GM23338 (cell line): Measurements from ENCODE around the gene ATP1B4. TPM values are rescaled to one million over a fixed set of nuclear protein-coding genes. Genes with fewer than 3 reads are reported as not detected.

ENCODE experiments used
- ATAC-seq: fragments of 200-7000 bp; cut with Tn5 transposase; 3 replicates; pipeline ENCODE4 v1.9.1; 2020
- DNase-seq: peaks from one replicate; pipeline ENCODE4 v3.0.0-alpha.2; 2015; ENCODE audit warnings: low spot score
- H2AFZ ChIP-seq: fragments of 200-600 bp; sonication (generic); 2 replicates; pipeline ENCODE4 v1.8.0; 2016; ENCODE audit warnings: antibody characterized with exemption, mild to moderate bottlenecking, moderate library complexity
- H3F3A ChIP-seq: fragments of 200-600 bp; sonication (generic); replicated peaks from 2 replicates; pipeline ENCODE4 v1.8.0; 2017; ENCODE audit warnings: antibody characterized with exemption, mixed run types, low read depth
- H3K27ac ChIP-seq: fragments of 200-600 bp; sonication (generic); 2 replicates; pipeline ENCODE4 v1.6.1; 2016; ENCODE audit warnings: low read depth
- H3K27me3 ChIP-seq: fragments of 200-600 bp; sonication (generic); 2 replicates; pipeline ENCODE4 v1.8.0; 2016; ENCODE audit warnings: mild to moderate bottlenecking, mixed run types, moderate library complexity; ENCODE audit not compliant: insufficient read depth
- H3K36me3 ChIP-seq: fragments of 200-600 bp; sonication (generic); 2 replicates; pipeline ENCODE4 v1.8.0; 2016; ENCODE audit warnings: mild to moderate bottlenecking; ENCODE audit not compliant: insufficient read depth
- H3K4me1 ChIP-seq: fragments of 200-600 bp; sonication (generic); 2 replicates; pipeline ENCODE4 v1.8.0; 2016; ENCODE audit warnings: mild to moderate bottlenecking, moderate library complexity; ENCODE audit not compliant: insufficient read depth
- H3K4me2 ChIP-seq: fragments of 200-600 bp; sonication (generic); 2 replicates; pipeline ENCODE4 v1.7.1; 2017; ENCODE audit warnings: mixed run types
- H3K4me3 ChIP-seq: fragments of 200-600 bp; sonication (generic); 2 replicates; pipeline ENCODE4 v1.6.1; 2016; ENCODE audit warnings: mixed run types
- H3K79me2 ChIP-seq: fragments of 200-600 bp; sonication (generic); replicated peaks from 2 replicates; pipeline ENCODE4 v1.8.0; 2017; ENCODE audit warnings: mild to moderate bottlenecking; ENCODE audit not compliant: insufficient read depth
- H3K9me2 ChIP-seq: fragments of 200-600 bp; sonication (generic); 2 replicates; pipeline ENCODE4 v1.8.0; 2017; ENCODE audit not compliant: insufficient read depth
- H4K20me1 ChIP-seq: fragments of 200-600 bp; sonication (generic); replicated peaks from 2 replicates; pipeline ENCODE4 v1.8.0; 2017; ENCODE audit warnings: mild to moderate bottlenecking; ENCODE audit not compliant: insufficient read depth
- H3K27ac Mint-ChIP-seq: 2 replicates; pipeline ENCODE4 v1.8.0; 2020; ENCODE audit warnings: inconsistent platforms, mild to moderate bottlenecking, moderate library complexity, mixed read lengths
- H3K27me3 Mint-ChIP-seq: 3 replicates; pipeline ENCODE4 v1.8.0; 2022; ENCODE audit warnings: low read depth, mild to moderate bottlenecking, moderate library complexity, mixed read lengths, inconsistent platforms; ENCODE audit not compliant: insufficient read depth, poor library complexity
- H3K36me3 Mint-ChIP-seq: 3 replicates; pipeline ENCODE4 v1.8.0; 2021; ENCODE audit warnings: low read depth, mild to moderate bottlenecking, inconsistent platforms, moderate library complexity, mixed read lengths
- H3K4me1 Mint-ChIP-seq: 3 replicates; pipeline ENCODE4 v1.8.0; 2020; ENCODE audit warnings: mild to moderate bottlenecking, inconsistent platforms, mixed read lengths
- H3K4me3 Mint-ChIP-seq: 3 replicates; pipeline ENCODE4 v1.8.0; 2021; ENCODE audit warnings: moderate library complexity, mild to moderate bottlenecking, inconsistent platforms, mixed read lengths
- H3K9me3 Mint-ChIP-seq: 3 replicates; pipeline ENCODE4 v1.8.0; 2020; ENCODE audit warnings: moderate library complexity, mild to moderate bottlenecking, inconsistent platforms, mixed read lengths
- ETS1 ChIP-seq: IDR thresholded peaks from 2 replicates; pipeline ENCODE4 v1.6.1; 2016; ENCODE audit warnings: antibody characterized with exemption
- EZH2phosphoT487 ChIP-seq: fragments of 200-600 bp; sonication (generic); IDR thresholded peaks from one replicate; pipeline ENCODE4 v1.8.1; 2018; ENCODE audit warnings: antibody characterized with exemption; ENCODE audit not compliant: unreplicated experiment
- JUNB ChIP-seq: IDR thresholded peaks from one replicate; pipeline ENCODE4 v1.6.1; 2016; ENCODE audit warnings: antibody characterized with exemption; ENCODE audit not compliant: unreplicated experiment
- NANOG ChIP-seq: IDR thresholded peaks from 2 replicates; pipeline ENCODE4 v1.6.1; 2016; ENCODE audit warnings: antibody characterized with exemption, borderline replicate concordance
- POLR2AphosphoS5 ChIP-seq: IDR thresholded peaks from 2 replicates; pipeline ENCODE4 v1.6.1; 2016; ENCODE audit warnings: antibody characterized with exemption, low read depth
- REST ChIP-seq: IDR thresholded peaks from one replicate; pipeline ENCODE4 v1.6.1; 2018; ENCODE audit warnings: antibody characterized with exemption; ENCODE audit not compliant: unreplicated experiment
- STAT1 ChIP-seq: IDR thresholded peaks from one replicate; pipeline ENCODE4 v1.6.1; 2016; ENCODE audit warnings: antibody characterized with exemption; ENCODE audit not compliant: unreplicated experiment
- ZNF331 ChIP-seq: fragments of 250-450 bp; sonication (Bioruptor Pico); IDR thresholded peaks from 2 replicates; pipeline ENCODE4 v1.5.0; 2020; ENCODE audit warnings: low read depth, mild to moderate bottlenecking, moderate library complexity
- ZNF462 ChIP-seq: fragments of 250-450 bp; sonication (Bioruptor Pico); IDR thresholded peaks from 2 replicates; pipeline ENCODE4 v1.5.0; 2020; ENCODE audit warnings: mild to moderate bottlenecking, moderate library complexity
- long read RNA-seq: library from polyadenylated mRNA; unstranded; transcript quantifications from one replicate; pipeline ENCODE4 v2.0.0, GENCODE V29; 2020; ENCODE audit not compliant: unreplicated experiment
- polyA plus RNA-seq: library from polyadenylated mRNA; unstranded; fragments of >200 nt; fragmentation: Nextera tagmentation; extraction: Ambion mirVana; gene quantifications from 2 replicates; pipeline ENCODE4 v1.2.1, GENCODE V29; 2016
- total RNA-seq: library from RNA; depleted of rRNA; stranded (reverse); fragments of >200 nt; shearing (Covaris generic); gene quantifications from 2 replicates; pipeline ENCODE4 v1.2.3, GENCODE V29; 2014; rRNA removed

Gene ATP1B4
- total RNA-seq: not detected in 2 replicates
- polyA plus RNA-seq: not detected in 2 replicates
- long read RNA-seq: 0 reads

GRCh38 chrX:120361764-120362305, at the start of gene ATP1B4:
Gene ATP1B4 (plus strand): TSS chrX:120362089. CDS start chrX:120362169, 80 bp downstream.
- H3K9me2 ChIP-seq: no peaks in the 10 kb centered on the region
- Mint-ChIP-seq H3K9me3 (no peaks in the 10 kb centered on the region), H3K4me1 (peaks cover 10% of the 10 kb centered on the region; the same call in 2 of the 3 replicates), H3K4me3 (no peak within 1 kb of the TSS), H3K27ac (no peak within 1 kb of the TSS), H3K36me3 (no peaks in the 10 kb centered on the region), H3K27me3 (peaks cover 2% of the 10 kb centered on the region)
- H3K79me2 ChIP-seq: no peaks in the 10 kb centered on the region
- no peak for ATAC-seq
- H4K20me1 ChIP-seq: no peaks in the 10 kb centered on the region
- peaks cover 11% of the 10 kb centered on the region for H3K4me1 ChIP-seq
- DNase-seq: no peak
- no peak within 1 kb of the TSS for H2AFZ ChIP-seq
- H3F3A ChIP-seq: no peaks in the 10 kb centered on the region
- no peak for TF ChIP-seq REST
- TF ChIP-seq NANOG: no peak
- TF ChIP-seq ETS1: no peak
- TF ChIP-seq EZH2phosphoT487: no peak
- no peak for TF ChIP-seq POLR2AphosphoS5
- no peak for TF ChIP-seq ZNF462
- no peak for TF ChIP-seq STAT1
- TF ChIP-seq ZNF331 (CRISPR knock-in tag): no peak
- no peak for TF ChIP-seq JUNB
- H3K27me3 ChIP-seq: no peaks in the 10 kb centered on the region
- no peaks in the 10 kb centered on the region for H3K36me3 ChIP-seq
- H3K4me3 ChIP-seq: no peak within 1 kb of the TSS
- no peak within 1 kb of the TSS for H3K27ac ChIP-seq
- H3K4me2 ChIP-seq: 0 out of 2 replicates have a peak within 1 kb of the TSS, but pooled peaks have one; percentile 26
